Breast epithelium (tissue), 3 donors: Measurements from ENCODE around the gene VPS35.

Experiments used
- CTCF ChIP-seq, 3 donors: fragments of 450-650 bp; IDR thresholded peaks; one replicate each; pipeline ENCODE4 v1.5.1; 2016 to 2017; ENCODE audit warnings: antibody characterized with exemption in 3 of 3, mild to moderate bottlenecking in 3 of 3, moderate library complexity in 3 of 3
- POLR2AphosphoS5 ChIP-seq, 3 donors: sonication (generic); formaldehyde crosslinking; IDR thresholded peaks; one replicate each; pipeline ENCODE4 v1.6.1; 2017; ENCODE audit warnings: antibody characterized with exemption in 3 of 3

GRCh38 chr16:46702030-46702429 lies 13.1 kb upstream of the VPS35 start:
- TF ChIP-seq CTCF (IDR thresholded peaks at IDR 0.05), result no peak
- TF ChIP-seq POLR2AphosphoS5 (IDR thresholded peaks at IDR 0.05), result no peak
